SH-SY5Y (cell line): ENCODE results near the gene STK40.

Experiments used
- GATA2 ChIP-seq: IDR thresholded peaks from 2 replicates; pipeline ENCODE4 v1.6.1; 2011; ENCODE audit warnings: mild to moderate bottlenecking, low read depth, low read length
- GATA3 ChIP-seq: IDR thresholded peaks from 2 replicates; pipeline ENCODE4 v1.6.1; 2011; ENCODE audit warnings: low read depth, mild to moderate bottlenecking, low read length, moderate library complexity

DNA sequence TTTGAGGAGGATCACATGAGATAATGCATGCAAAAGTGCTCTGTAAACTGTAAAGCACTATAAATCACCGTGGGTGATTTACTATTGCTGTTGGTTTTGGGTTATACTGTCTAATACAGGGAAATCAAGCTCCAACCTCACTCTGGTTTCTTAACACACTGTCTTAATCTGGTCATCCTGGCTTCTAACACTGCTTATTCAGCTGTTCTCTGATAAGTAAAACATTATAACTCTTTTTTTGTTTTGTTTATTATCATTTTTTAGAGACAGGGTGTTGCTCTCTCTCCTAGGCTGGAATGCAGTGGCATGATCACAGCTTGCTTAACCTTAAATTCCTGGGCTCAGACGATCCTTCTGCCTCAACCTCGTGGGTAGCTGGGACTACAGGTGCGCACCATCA, 33.8 kb upstream of the STK40 start:
- TF ChIP-seq GATA2 (no peak), GATA3 (no peak)
